WTC11 (cell line): ENCODE measurements around the gene RPLP1. TPM values are rescaled to one million over a fixed set of nuclear protein-coding genes. Genes with fewer than 3 reads are reported as not detected.

Source experiments
- ATAC-seq: fragments of 200-7000 bp; cut with Tn5 transposase; 2 replicates; pipeline ENCODE4 v1.10.0; 2021; ENCODE audit warnings: mild to moderate bottlenecking, moderate library complexity
- CTCF ChIA-PET: fragments of 300-600 bp; sonication (Branson Sonifier 250); formaldehyde crosslinking; loops from one replicate; lab custom pipeline; 2021; ENCODE audit warnings: antibody characterized with exemption; lab: Charles Lee
- POLR2A ChIA-PET: fragments of 350-600 bp; sonication (Branson Sonifier 250); formaldehyde crosslinking; loops from one replicate; lab custom pipeline; 2021; ENCODE audit warnings: antibody characterized with exemption; lab: Charles Lee
- DNase-seq: peaks from one replicate; pipeline ENCODE4 v3.0.0; 2021; ENCODE audit warnings: low spot score
- H3K27ac Mint-ChIP-seq: 2 replicates; pipeline ENCODE4 v1.8.0; 2021; ENCODE audit warnings: mixed read lengths
- H3K27me3 Mint-ChIP-seq: 2 replicates; pipeline ENCODE4 v1.8.0; 2021; ENCODE audit warnings: low read depth, mild to moderate bottlenecking, moderate library complexity, mixed read lengths
- H3K36me3 Mint-ChIP-seq: 2 replicates; pipeline ENCODE4 v1.8.0; 2021; ENCODE audit warnings: mixed read lengths
- H3K4me1 Mint-ChIP-seq: 2 replicates; pipeline ENCODE4 v1.8.0; 2022; ENCODE audit warnings: mixed read lengths
- H3K4me3 Mint-ChIP-seq: 2 replicates; pipeline ENCODE4 v1.8.0; 2021; ENCODE audit warnings: mild to moderate bottlenecking, moderate library complexity, mixed read lengths
- H3K9me3 Mint-ChIP-seq: 2 replicates; pipeline ENCODE4 v1.8.0; 2021; ENCODE audit warnings: mixed read lengths
- AFF4 ChIP-seq: sonication (generic); formaldehyde crosslinking; IDR thresholded peaks from 2 replicates; pipeline ENCODE4 v1.8.1; 2023; ENCODE audit warnings: mild to moderate bottlenecking, missing genetic modification reagents, borderline replicate concordance
- ATF2 ChIP-seq: sonication (generic); formaldehyde crosslinking; IDR thresholded peaks from 2 replicates; pipeline ENCODE4 v1.8.1; 2022; ENCODE audit warnings: low read depth, missing genetic modification reagents, borderline replicate concordance
- CBFB ChIP-seq: sonication (generic); formaldehyde crosslinking; IDR thresholded peaks from 2 replicates; pipeline ENCODE4 v1.8.1; 2022; ENCODE audit warnings: mild to moderate bottlenecking, low read depth, missing genetic modification reagents
- E2F5 ChIP-seq: sonication (generic); formaldehyde crosslinking; IDR thresholded peaks from 2 replicates; pipeline ENCODE4 v1.8.1; 2022; ENCODE audit warnings: mild to moderate bottlenecking, moderate library complexity, missing genetic modification reagents
- FOXP1 ChIP-seq: sonication (generic); formaldehyde crosslinking; IDR thresholded peaks from 2 replicates; pipeline ENCODE4 v1.8.0; 2022; ENCODE audit warnings: missing genetic modification reagents, mild to moderate bottlenecking, moderate library complexity, borderline replicate concordance
- GABPB1 ChIP-seq: sonication (generic); formaldehyde crosslinking; IDR thresholded peaks from 2 replicates; pipeline ENCODE4 v1.8.1; 2023; ENCODE audit warnings: mild to moderate bottlenecking, missing genetic modification reagents
- IRF2 ChIP-seq: sonication (generic); formaldehyde crosslinking; IDR thresholded peaks from 2 replicates; pipeline ENCODE4 v1.8.0; 2022; ENCODE audit warnings: low read depth, missing genetic modification reagents, borderline replicate concordance
- JAZF1 ChIP-seq: fragments of 250-450 bp; sonication (Bioruptor Pico); IDR thresholded peaks from 2 replicates; pipeline ENCODE4 v1.9.0; 2021; ENCODE audit warnings: moderate library complexity, mild to moderate bottlenecking, inconsistent platforms
- JUN ChIP-seq: sonication (generic); formaldehyde crosslinking; IDR thresholded peaks from 2 replicates; pipeline ENCODE4 v1.8.0; 2023; ENCODE audit warnings: mild to moderate bottlenecking, missing genetic modification reagents
- NFYB ChIP-seq: sonication (generic); formaldehyde crosslinking; conservative IDR thresholded peaks from 2 replicates; pipeline ENCODE4 v1.8.0; 2022; ENCODE audit warnings: low read depth, missing genetic modification reagents
- NR3C1 ChIP-seq: sonication (generic); formaldehyde crosslinking; conservative IDR thresholded peaks from 2 replicates; pipeline ENCODE4 v1.8.1; 2023; ENCODE audit warnings: low read depth, mild to moderate bottlenecking, missing genetic modification reagents
- OVOL2 ChIP-seq: fragments of 250-450 bp; sonication (Bioruptor Pico); IDR thresholded peaks from 2 replicates; pipeline ENCODE4 v1.9.0; 2021; ENCODE audit warnings: mild to moderate bottlenecking, borderline replicate concordance
- RELA ChIP-seq: sonication (generic); formaldehyde crosslinking; IDR thresholded peaks from 2 replicates; pipeline ENCODE4 v1.8.1; 2022; ENCODE audit warnings: missing genetic modification reagents, mild to moderate bottlenecking, borderline replicate concordance
- SOX15 ChIP-seq: fragments of 250-450 bp; sonication (Bioruptor Pico); IDR thresholded peaks from 2 replicates; pipeline ENCODE4 v1.9.0; 2021; ENCODE audit warnings: mild to moderate bottlenecking
- STAT6 ChIP-seq: sonication (generic); formaldehyde crosslinking; conservative IDR thresholded peaks from 2 replicates; pipeline ENCODE4 v1.8.1; 2023; ENCODE audit warnings: mild to moderate bottlenecking, low read depth, missing genetic modification reagents, moderate library complexity
- ZNF263 ChIP-seq: sonication (generic); formaldehyde crosslinking; IDR thresholded peaks from 2 replicates; pipeline ENCODE4 v1.8.1; 2022; ENCODE audit warnings: low read depth, mild to moderate bottlenecking, moderate library complexity, missing genetic modification reagents
- ZNF317 ChIP-seq: sonication (generic); formaldehyde crosslinking; IDR thresholded peaks from 2 replicates; pipeline ENCODE4 v1.8.1; 2023; ENCODE audit warnings: low read depth, mild to moderate bottlenecking, moderate library complexity, missing genetic modification reagents, borderline replicate concordance
- total RNA-seq: library from RNA; stranded (reverse); gene quantifications from 3 replicates; pipeline ENCODE4 v1.2.3, GENCODE V29; 2021
- TF ChIP-seq, protein P1 (sequence below): fragments of 250-450 bp; sonication (Bioruptor Pico); IDR thresholded peaks from 2 replicates; pipeline ENCODE4 v1.9.0; 2021; ENCODE audit warnings: mild to moderate bottlenecking
- TF ChIP-seq, protein P2 (sequence below): fragments of 250-450 bp; sonication (Bioruptor Pico); IDR thresholded peaks from 2 replicates; pipeline ENCODE4 v1.8.0; 2021; ENCODE audit warnings: mild to moderate bottlenecking

The RPLP1 gene
- total RNA-seq, 1 experiment from 2014 or later: 2,441 TPM

DNA sequence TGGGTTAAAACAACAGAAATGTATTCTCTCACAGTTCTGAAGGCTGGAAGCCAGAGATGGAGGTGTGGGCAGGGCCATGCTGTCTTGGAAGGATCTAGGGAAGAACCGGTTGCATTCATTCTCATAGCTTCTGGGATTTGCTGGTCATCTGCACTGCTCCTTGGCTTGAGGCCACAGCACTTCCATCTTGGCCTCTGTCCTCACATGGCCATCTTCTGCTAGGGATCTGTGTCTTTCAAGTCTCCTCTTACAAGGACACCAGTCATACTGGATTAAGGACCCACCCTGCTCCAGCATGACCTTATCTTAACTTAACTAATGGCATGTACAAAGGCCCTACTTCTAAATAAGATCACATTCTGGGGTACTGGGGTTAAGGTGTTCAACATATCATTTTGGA, 47.7 kb downstream of the RPLP1 start:
- Mint-ChIP-seq H3K27ac (no peak overlapping the region), H3K4me3 (no peak overlapping the region), H3K4me1 (peaks cover 6% of the 10 kb centered on the region), H3K27me3 (no peaks in the 10 kb centered on the region), H3K36me3 (no peaks in the 10 kb centered on the region), H3K9me3 (no peaks in the 10 kb centered on the region)
- ATAC-seq (no peak), DNase-seq (no peak)
- no peak for TF ChIP-seq AFF4 (CRISPR knock-in tag)
- TF ChIP-seq, protein P1, sequence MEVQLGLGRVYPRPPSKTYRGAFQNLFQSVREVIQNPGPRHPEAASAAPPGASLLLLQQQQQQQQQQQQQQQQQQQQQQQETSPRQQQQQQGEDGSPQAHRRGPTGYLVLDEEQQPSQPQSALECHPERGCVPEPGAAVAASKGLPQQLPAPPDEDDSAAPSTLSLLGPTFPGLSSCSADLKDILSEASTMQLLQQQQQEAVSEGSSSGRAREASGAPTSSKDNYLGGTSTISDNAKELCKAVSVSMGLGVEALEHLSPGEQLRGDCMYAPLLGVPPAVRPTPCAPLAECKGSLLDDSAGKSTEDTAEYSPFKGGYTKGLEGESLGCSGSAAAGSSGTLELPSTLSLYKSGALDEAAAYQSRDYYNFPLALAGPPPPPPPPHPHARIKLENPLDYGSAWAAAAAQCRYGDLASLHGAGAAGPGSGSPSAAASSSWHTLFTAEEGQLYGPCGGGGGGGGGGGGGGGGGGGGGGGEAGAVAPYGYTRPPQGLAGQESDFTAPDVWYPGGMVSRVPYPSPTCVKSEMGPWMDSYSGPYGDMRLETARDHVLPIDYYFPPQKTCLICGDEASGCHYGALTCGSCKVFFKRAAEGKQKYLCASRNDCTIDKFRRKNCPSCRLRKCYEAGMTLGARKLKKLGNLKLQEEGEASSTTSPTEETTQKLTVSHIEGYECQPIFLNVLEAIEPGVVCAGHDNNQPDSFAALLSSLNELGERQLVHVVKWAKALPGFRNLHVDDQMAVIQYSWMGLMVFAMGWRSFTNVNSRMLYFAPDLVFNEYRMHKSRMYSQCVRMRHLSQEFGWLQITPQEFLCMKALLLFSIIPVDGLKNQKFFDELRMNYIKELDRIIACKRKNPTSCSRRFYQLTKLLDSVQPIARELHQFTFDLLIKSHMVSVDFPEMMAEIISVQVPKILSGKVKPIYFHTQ (CRISPR knock-in tag): no peak
- CTCF ChIA-PET: interaction anchor here (0.7 to 1.9 kb wide), 5 partner anchors 22 to 1538 kb away, joined by 3 to 16 read pairs (median 5); no protein-coding TSS in a partner anchor
- POLR2A ChIA-PET: no interaction called here

DNA sequence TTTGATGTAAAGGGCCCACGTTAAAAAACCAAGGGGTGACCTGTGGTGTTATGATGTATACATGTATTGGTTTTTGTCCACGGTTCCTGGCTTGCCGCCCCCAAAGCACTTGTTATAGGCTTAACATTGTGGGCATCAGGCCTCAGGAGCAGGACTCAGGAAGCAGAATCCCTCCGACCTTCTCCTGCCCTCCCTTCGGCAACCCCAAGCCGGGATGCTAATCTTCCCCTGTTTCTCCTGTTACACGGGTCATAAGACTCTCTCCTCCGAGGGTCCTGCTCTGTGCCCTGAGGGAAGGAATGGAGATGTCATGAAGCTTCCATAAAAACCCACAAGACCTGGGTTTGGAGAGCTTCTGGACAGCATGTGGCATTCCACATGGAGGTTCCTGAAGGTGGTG, 48.8 kb downstream of the RPLP1 start:
- CTCF ChIA-PET: interaction anchor here (1.0 to 2.1 kb wide), 4 partner anchors 20 to 765 kb away, joined by 3 to 6 read pairs (median 4); no protein-coding TSS in a partner anchor
- Mint-ChIP-seq H3K36me3 (no peaks in the 10 kb centered on the region), H3K9me3 (no peaks in the 10 kb centered on the region), H3K27me3 (no peaks in the 10 kb centered on the region)
- no peak for DNase-seq
- POLR2A ChIA-PET: no interaction called here
- TF ChIP-seq NR3C1 (CRISPR knock-in tag) (no peak), JUN (CRISPR knock-in tag) (no peak), ATF2 (no peak), OVOL2 (CRISPR knock-in tag) (no peak), JAZF1 (no peak), IRF2 (no peak), ZNF317 (CRISPR knock-in tag) (no peak), RELA (no peak)
- TF ChIP-seq, protein P2, sequence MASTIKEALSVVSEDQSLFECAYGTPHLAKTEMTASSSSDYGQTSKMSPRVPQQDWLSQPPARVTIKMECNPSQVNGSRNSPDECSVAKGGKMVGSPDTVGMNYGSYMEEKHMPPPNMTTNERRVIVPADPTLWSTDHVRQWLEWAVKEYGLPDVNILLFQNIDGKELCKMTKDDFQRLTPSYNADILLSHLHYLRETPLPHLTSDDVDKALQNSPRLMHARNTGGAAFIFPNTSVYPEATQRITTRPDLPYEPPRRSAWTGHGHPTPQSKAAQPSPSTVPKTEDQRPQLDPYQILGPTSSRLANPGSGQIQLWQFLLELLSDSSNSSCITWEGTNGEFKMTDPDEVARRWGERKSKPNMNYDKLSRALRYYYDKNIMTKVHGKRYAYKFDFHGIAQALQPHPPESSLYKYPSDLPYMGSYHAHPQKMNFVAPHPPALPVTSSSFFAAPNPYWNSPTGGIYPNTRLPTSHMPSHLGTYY (CRISPR knock-in tag): no peak
- TF ChIP-seq, all 79 proteins: peak for 0
- Mint-ChIP-seq H3K27ac (no peak overlapping the region), H3K4me3 (no peak overlapping the region), H3K4me1 (peaks cover 6% of the 10 kb centered on the region)
- no peak for ATAC-seq

DNA sequence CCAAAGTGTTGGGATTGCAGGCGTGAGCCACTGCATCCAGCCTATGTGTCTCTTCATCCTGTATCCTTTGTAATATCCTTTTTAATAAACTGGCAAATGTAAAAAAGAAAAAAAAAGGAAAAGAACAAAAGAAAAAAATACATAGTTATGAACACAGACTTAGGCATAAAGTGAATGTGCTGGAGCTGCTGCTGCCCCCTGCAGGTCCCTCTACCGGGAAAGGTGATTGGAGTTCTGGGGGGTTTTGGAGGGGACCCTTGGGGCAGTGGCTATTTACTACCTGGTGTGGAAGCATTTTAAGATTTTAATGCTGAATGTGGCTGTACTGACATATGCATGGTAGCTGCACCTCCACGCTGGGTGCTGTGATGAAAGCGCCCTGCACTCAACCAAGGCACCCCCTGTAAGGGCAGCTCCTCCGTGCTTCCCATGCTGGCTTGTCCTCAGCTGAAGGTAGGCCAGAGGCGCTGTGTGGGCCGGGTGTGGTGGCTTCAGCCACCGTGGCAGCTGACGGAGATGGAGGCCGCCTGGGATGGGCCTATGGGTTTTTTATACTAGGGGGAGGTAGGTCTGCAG, 49.9 kb downstream of the RPLP1 start:
- H3K36me3 Mint-ChIP-seq: no peaks in the 10 kb centered on the region
- H3K27me3 Mint-ChIP-seq: no peaks in the 10 kb centered on the region
- POLR2A ChIA-PET: interaction anchor here (0.7 kb wide), 1 partner anchor 49 kb away, joined by 3 read pairs; no protein-coding TSS in a partner anchor
- DNase-seq (no peak), ATAC-seq (no peak; the same call in 1 of the 2 replicates)
- no peak overlapping the region for H3K4me3 Mint-ChIP-seq
- H3K9me3 Mint-ChIP-seq: no peaks in the 10 kb centered on the region
- H3K4me1 Mint-ChIP-seq: peaks cover 6% of the 10 kb centered on the region
- CTCF ChIA-PET: interaction anchor here (0.8 to 2.1 kb wide), 9 partner anchors 9 to 1066 kb away, joined by 3 to 32 read pairs (median 4); no protein-coding TSS in a partner anchor
- H3K27ac Mint-ChIP-seq: no peak overlapping the region
- no peak for TF ChIP-seq GABPB1 (CRISPR knock-in tag)
- no peak for TF ChIP-seq NFYB (CRISPR knock-in tag)
- no peak for TF ChIP-seq STAT6
- TF ChIP-seq FOXP1: no peak
- no peak for TF ChIP-seq JAZF1
- TF ChIP-seq SOX15 (CRISPR knock-in tag): no peak
- TF ChIP-seq CBFB: no peak
- TF ChIP-seq ZNF263: no peak
- no peak for TF ChIP-seq E2F5
